NAMALWA (cell line): ENCODE results near the gene THAP6.
"Not testable (repeated sequence)": the region's sequence is repeated elsewhere in the genome, so short reads cannot be mapped to it uniquely, and the experiment has no call there.

Experiments
- DNase-seq: peaks from one replicate; pipeline ENCODE4 v3.0.0-alpha.2; 2015; ENCODE audit warnings: low spot score

THAP6 gene, protein sequence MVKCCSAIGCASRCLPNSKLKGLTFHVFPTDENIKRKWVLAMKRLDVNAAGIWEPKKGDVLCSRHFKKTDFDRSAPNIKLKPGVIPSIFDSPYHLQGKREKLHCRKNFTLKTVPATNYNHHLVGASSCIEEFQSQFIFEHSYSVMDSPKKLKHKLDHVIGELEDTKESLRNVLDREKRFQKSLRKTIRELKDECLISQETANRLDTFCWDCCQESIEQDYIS

DNA sequence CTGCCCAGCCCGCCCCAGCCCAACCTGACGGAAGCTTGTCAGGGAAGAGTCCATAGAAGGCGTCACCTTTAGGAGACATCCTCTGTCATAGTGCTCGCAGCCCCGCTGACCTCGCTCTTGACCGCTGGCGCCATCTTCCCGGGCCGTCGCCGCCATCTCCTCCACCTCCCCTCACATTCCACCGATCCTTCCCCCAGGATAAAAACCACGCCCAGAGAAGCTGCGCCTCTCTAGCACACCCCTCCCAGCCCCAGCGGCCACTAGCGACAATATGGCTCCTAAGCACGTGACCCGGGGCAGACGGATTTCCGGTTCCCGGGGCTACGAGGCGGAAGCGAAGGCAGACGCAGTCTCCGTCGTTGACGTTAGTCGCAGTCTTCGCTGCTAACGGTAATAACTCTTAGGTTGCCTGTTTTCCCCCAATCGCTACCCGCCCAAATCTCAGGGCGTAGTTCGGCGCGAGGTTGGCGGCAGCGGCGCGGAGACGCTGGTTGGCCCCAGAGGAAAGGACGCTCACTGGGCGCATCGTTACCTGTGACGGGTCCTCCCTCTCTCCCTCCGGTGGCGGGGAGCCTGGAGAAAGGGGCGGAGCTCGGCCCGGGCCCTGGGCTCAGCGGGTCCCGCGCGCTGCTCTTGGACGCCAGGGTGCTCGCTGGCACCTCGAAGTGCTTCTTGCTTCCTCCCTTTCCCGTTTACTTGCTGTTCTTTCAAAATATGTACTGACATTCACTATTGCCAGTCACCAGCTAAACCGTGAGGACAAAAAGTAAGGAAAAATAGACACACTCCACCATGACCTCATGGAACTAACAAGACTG is at the start of gene THAP6, which contains the start of gene RCHY1:
Gene THAP6, plus strand, starts transcription at position 343 of the 818 bp plus-strand sequence. CDS start 980 bp downstream, outside the sequence.
Gene RCHY1, minus strand, starts transcription at position 273 of the 818 bp plus-strand sequence. Its CDS starts 117 bp downstream, at position 156.
- peak; percentile 97 for DNase-seq

DNA sequence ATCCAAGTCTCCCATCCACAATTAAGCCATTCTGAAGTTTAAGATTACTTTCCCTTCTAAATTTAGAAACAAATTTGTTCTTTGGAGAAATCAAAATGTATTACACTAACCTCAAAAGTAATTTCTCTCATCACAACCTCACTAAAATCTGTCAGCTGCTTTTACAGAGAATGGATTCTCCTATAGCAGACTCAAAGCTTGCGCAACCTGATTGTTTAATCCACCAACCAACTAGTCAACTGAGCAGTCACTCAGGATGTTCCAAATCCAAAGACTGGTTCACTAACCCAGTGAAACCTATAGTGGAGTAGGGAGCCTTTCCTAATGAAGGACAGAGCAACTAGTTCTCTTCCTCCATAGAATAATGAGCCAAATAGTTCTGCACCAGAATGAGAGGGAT is 44.4 kb upstream of the THAP6 start:
- no peak for DNase-seq

DNA sequence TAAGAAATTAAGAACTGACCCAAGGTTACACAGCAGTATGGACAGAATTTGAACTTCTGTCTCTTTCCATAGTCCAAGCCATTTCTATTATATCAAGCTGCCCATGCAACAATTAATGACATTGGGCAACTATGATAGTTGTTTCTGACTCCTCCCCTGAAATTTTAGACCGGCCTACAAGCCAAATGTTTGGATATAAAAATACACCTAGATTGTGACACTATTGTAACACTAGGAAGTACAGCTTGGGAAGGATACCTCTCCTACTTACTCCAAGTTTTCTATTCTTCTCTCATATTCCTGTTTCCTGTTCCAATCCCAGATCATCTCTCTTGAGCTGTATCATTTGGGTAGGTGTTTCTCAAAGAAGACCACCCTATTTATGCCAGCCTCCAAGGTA is 43.5 kb upstream of the THAP6 start:
- DNase-seq, result no peak

DNA sequence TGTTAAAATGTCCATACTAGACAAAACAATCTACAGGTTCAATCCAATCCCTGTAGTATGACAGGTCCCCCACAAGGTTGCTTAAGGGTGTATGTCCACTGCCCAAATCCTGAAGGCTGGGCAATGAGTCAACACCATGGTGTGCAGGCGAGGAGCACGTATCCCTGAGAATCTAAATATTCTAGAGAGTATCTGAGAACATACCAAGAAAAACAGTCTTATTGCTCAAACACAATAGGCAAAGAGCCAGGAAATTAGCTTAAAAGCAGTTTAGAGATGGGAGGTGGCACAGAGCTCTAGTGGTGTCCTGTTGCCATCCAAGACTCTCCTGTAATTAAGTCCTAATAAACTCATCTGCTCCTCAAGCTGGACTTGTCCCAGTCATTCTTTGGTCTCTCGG is 37.1 kb upstream of the THAP6 start:
- no peak for DNase-seq

DNA sequence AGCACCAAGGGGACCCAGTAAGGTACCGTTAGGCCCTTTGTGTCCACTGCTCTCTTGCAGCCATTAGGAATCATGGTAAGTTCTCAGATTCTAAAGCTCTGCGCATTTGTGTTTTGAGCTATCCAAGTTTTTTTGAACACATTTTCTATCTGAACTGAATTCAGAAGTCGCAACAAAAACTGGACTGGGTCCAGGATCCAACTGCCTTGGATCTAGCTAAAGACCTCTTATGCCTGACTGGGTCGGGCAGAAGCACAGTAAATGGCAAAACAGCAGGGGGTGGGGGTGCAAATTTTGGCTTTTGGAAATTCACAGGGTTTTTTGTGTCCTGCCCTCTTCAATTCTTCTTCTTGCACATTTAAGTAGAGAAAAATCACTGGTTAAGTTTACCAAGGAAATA is 30.1 kb upstream of the THAP6 start:
- no peak for DNase-seq

DNA sequence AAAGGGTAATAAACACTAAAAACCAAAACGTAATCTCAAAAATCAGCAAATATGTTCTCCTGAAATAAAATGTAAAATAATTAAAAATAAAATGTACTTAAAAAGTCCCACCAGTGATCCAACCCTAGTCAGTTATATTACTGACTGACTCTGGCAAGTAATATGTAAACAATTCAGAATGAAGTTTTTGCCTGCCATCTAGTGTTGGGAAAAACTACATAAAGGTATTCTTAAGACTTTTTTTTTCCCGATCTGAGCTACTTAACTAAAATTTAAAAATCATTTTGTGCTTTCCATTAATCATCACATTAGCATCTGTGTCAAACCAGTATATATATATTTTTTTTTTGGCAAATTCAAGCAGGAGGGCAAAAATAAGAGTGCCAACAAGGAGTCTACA is 24.1 kb upstream of the THAP6 start:
- peak; percentile 15 for DNase-seq

DNA sequence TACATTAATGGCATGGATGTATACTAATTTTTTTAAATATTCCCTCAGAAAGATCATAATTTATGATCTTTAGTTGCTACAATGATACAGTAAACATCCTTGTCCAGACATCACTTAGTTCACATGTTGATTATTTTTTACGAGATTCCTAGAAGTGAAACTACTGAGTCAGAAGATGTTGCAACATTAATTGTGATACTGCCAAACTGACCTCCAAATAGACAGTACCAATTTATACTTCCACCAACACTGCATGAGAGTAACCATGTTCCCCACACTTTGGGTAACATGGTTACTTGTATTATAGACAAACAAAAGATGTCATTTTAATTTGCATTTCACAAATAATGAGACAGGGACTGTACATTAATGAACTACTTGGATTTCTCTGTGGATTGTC is 19.7 kb upstream of the THAP6 start:
- no peak for DNase-seq

DNA sequence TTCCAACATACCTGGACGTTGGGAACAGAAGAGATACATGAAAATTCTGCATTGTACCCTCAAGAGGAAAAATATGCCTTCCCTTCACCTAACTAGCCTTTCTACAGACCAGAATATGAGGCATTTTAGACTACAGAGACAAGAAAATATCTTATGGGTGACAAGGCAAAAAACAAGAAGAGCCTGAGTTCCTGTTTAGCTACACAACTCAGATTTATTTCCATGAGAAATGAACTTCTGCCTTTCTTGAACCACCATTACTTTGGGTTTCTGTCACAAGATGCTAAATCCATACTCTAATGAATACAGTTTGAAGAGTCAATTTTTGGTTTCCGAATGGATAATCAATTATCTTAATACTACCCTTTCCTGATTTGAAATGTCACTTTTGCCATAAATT is 18.8 kb upstream of the THAP6 start:
- no peak for DNase-seq

DNA sequence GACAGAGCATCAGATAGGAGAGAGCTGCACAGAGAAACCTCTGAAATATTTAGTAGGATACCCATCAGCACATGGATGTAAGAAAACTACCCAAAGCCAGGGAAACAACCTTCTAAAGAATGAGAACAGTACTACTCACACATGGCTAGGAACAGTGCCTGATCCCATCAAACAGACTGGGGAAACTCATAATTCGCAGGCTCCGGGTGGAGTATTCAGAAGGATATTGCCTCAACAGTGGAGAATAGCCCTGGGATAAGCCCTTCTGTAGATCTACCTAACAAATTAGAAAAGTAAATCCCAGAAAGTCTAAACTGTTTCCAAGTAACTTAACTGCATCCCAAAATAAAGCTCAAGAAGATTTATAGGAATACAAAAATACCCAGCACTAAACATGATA is 17.9 kb upstream of the THAP6 start:
- DNase-seq, result no peak

DNA sequence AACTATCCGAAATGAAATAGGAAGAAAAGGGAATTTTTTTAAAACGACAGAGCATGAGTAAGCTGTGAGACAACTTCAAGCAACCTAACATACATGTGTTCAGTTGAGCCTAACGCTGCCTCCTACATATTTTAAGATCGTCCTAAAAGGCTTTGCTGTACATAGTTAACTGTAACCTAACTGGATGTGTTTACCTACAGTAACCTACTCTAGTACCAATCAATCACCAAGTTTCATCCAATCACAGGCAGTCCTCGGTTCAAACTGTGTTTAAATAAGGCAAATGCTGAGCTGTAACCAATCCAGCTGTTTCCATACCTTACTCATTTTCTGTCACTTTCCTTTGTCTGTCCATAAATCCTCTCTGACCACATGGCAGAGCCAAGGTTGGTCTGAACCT is 17.1 kb upstream of the THAP6 start:
- no peak for DNase-seq

DNA sequence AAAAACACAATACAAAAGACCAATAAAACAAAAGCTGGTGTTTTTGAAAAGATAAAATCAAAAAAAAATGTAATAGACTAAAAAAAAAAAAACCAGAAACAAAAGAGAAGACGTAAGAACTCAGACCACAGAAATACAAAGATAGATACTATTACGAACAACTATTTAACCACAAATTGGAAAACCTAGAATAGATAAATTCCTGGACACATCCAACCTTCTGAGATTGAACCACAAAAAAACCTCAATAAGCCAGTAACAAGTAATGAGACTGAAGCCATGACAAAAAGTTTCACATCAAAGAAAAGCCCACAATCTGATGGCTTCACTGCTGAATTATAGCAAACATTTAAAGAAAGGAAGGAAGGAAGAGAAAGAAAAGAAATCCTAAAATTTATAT is 16.2 kb upstream of the THAP6 start:
- DNase-seq, result no peak

DNA sequence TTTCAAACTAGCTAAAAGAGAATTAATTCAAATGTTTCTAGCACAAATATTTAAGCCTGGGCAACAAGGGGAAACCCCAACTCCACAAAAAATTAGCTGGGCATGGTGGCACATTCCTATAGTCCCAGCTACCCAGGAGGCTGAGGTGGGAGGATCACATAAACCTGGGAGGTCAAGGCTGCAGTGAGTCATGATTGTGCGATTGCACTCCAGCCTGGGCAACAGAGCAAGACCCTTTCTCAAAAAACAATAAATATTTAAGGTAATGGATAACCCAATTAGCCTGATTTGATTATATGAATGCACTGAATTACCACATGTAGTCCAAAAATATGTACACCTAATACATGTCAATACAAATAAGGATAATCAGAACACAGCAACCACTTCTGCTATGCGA is 14.4 kb upstream of the THAP6 start:
- no peak for DNase-seq

DNA sequence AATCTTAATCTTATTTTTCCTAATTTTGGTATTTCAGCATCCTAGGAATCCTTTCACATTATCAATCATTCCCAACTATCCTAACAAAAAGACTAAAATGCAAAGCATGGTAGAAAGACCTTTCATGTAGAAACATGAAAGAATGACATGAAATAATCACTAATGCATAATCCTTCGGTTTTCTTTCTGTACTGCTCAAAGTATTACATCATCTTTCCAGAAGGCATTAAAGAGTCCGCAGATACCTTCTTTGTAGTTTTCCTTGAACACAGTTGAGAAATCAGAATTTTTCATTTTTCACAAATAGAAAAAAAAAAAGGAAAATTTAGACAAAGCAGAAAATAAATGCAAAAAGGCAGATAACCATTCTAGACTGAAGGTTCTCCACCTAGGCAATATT is 11.6 kb upstream of the THAP6 start:
- no peak for DNase-seq

DNA sequence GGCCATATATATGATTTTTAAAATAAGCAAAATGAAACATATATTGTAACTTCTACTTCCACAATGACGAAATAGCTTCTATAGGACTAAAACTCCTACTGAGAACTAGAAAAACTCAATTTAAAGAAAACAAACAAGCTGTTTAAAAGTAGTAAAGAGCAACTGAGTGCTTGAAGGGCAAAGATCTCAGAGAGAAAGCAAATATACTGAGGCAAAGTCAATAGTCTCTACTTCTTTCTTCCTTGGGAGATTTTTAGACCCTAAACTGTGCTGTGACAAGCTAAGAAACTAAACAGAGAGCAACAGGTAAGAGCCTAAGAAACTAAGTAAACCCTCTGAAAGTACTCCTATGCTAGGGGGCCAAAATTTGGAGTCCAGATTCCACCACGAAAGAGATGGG is 8.6 kb upstream of the THAP6 start:
- no peak for DNase-seq

DNA sequence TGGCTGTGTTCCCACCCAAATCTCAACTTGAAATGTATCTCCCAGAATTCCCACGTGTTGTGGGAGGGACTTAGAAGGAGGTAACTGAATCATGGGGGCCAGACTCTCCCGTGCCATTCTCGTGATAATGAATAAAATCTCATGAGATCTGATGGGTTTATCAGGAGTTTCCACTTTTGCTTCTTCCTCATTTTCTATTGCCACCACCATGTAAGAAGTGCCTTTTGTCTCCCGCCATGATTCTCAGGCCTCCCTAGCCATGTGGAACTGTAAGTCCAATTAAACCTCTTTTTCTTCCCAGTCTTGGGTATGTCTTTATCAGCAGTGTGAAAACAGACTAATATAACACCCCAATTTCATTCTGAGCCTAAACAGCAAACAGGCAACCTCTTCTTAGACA is 4.7 kb upstream of the THAP6 start:
- not testable (repeated sequence) for DNase-seq

DNA sequence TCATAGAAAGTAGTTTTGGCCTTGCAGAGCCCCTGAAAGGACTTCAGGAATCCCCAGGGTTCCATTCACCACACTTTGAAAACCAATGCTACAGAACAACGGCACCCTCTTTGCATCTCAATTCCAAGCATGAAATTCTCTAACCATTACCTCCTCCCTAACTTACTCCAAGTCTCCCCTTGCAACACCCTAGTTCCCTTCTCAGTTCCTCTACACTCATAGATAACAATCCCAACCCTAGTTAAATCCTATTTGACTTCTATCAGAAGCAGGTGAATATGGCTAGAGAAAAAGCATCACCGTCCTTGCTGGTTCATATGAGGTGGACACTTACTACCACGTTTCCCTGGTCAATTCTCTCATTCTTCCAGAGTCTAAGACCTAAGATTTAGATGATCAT is 2.4 kb upstream of the THAP6 start:
- no peak for DNase-seq

DNA sequence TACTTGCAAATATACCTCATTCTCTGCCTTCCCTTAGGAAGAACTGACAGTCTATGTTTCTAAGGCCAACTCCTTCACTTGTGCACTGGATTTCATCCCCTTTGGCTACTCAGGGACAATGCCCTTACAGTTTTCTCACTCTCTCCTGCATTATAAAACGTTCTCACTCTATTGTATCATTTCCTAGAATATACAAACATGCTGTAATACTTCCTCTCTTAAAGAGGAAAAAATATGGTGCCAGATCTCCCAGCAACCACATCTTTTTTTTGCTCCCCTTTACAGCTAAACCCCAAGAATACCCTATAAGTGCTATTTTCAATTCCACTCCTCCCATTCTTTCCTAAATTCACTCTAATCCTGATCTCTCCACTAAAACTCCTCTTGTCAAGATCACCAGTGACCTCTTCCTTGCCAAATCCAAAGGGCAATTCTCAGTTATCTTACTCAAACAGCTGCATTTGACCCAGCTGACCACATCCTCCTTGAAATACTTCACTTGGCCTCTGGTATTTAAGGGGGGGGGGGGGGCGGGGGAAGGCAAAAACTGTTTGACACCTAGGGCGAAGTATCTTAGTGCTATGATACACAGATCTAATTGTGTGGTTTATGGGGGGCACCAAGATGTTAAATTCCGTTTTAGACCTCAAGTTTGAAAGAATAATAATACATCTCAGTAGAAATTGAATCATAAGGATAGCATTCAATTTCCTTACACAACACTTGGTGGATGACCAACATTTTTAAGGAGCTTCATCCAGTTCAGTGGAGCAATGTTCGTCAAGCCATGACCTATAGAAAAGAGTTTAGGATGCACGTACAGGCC is 1.7 kb upstream of the THAP6 start:
- peak; percentile 34 for DNase-seq

DNA sequence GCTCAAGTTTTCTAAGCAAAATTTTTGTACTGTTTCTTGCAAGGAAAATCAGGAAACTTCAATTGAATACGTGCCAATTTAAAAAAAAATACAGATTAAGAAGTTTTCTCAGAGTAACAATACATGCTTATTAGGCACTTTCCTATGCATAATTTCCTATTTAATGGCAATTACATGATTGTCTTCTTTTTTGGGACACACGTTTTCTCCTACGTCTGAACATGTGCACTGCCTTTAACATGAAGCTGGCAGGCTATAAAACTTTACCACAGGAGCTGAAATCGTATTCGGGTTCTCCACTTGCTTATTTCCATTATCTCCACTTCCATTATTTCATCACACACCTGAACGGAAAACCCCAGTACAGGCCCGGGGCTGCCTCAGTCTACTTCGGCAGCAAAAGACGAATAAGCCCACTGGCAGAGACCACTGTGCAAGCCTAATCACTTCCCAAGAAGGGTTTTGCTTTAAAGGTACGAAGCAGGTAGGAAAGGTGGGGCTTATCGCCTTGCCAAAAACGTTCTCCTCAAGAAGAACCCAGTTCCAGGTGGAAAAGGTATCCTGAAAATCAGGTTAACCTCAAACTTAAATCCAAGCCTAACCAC is 645 bp upstream of the THAP6 start:
- DNase-seq, result no peak

DNA sequence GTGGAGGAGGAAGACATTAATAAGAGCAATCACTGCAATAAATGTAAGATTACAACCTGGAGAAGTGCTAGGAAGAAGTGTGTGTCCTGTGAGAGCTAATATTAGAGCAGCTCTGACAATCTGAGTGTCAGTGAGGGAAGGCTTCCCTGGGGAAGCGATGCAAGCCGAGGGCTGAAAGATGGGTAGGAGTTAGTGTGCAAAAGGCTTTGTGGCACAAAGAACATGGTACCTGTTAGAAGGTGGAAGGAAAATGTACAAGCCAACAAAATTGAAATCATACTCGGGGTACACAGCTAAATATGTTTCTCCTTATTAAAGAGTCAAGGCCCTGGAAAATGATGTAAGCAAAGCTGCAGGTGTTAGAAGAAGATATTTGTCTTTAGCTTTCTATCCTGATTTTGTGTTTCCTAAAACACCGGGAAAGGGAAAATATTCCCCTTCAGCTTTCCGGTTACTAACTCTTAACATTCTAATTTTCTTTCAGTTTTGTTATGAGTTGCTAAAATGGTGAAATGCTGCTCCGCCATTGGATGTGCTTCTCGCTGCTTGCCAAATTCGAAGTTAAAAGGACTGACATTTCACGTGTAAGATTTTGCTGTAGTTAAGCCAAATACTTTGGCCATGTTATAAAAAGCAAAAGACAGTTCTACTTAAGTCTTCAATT is 808 bp downstream of the THAP6 start:
- DNase-seq, result peak; percentile 42

DNA sequence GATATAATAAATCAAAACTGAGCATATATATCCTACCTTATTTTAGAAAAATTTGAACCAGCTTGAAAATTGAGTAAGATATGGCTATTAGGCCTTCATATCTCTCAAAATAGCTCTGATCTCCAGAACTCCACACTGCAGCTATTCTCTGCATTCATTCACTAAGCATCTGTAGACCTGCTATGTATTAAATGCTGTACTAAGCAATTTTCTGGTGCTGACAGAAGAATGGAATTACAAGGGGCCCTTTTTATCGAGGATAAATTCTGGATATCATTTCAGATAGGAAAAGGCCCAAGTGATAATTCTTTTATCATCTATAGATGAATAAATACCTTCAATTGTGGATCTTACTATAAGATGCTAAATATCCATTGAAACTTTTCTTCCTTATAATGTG is 1.9 kb downstream of the THAP6 start:
- DNase-seq, result no peak

DNA sequence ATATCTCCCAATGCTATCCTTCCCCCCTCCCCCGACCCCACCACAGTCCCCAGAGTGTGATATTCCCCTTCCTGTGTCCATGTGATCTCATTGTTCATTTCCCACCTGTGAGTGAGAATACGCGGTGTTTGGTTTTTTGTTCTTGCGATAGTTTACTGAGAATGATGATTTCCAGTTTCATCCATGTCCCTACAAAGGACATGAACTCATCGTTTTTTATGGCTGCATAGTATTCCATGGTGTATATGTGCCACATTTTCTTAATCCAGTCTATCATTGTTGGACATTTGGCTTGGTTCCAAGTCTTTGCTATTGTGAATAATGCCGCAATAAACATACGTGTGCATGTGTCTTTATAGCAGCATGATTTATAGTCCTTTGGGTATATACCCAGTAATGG is 5.2 kb downstream of the THAP6 start:
- not testable (repeated sequence) for DNase-seq

DNA sequence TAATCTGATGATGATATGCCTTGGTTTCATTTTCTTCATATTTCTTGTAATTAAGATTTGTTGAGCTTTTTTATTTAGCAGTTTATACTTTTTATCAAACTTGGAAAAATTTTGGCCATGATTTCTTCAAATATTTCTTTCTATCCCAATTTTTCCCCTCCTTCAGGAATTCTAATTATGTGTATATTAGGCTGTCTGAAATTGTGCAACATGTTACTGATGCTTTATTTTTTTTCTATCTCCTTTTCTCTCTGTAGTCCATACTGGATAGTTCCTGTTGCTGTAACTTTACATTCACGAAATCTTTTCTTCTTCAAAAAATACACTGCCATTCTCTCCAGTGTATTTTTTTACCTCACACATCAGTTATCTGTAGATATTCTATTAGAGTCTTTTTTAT is 10.8 kb downstream of the THAP6 start:
- no peak for DNase-seq
